ENCODE data around the gene TMED7. TPM values are rescaled to one million over a fixed set of nuclear protein-coding genes. Genes with fewer than 3 reads are reported as not detected.

The TMED7 gene
- total and polyA plus RNA-seq, 2 of the 13 experiments (the other 11 are each of a cell fraction or from before 2014, with no cell fraction given): 58.0 to 113 TPM

DNA sequence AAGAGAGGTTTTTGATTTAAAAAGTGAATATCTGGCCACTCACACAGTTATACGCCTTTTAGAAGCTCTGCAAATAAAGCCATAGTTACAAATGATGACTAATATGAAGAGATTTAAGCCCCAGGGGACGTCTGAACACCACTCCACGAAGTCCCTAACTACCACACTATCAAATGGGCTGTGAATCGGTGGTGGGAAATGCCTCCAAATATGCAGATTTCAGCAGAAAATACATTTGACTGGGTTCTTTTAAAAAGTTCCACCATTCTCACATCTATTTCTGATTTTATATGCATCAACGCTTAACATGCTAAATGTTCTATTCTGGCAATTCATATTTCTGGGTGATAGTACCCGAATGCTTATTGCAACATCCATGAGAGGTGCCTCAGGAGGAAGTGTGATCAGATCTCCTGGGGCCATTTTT lies 46.1 kb downstream of the TMED7 start:
- H3K27me3 ChIP-seq (ENCODE audit: control insufficient read depth in 1 of 2, insufficient read depth in 2 of 2, low read length in 2 of 2): peaks cover 0 to 3% of the 10 kb centered on the region in 2 experiments; a peak in 2 of 5 replicates
- in situ Hi-C loops (cut with HindIII; ENCODE audit: extremely low pct_ligation_motif_present, low pct_unique_long_range_greater_than_20kb) (no loop called here), intact Hi-C loops (cut with micrococcal nuclease; ENCODE audit: unreplicated experiment) (no loop called here)
- H3K36me3 ChIP-seq (replicated peaks in 1 of 2; ENCODE audit: control insufficient read depth in 1 of 2, insufficient read depth in 2 of 2, low read length in 2 of 2): no peaks in the 10 kb centered on the region
- H3K9me3 ChIP-seq (ENCODE audit: low read length): no peaks in the 10 kb centered on the region
- no TSS peak for BruUV-seq (replicated peaks)
- POLR2A ChIA-PET: no interaction called here
- H4K20me1 ChIP-seq (ENCODE audit: insufficient read depth, low read length): no peaks in the 10 kb centered on the region
- TF ChIP-seq KMT2B (CRISPR knock-in tag; IDR thresholded peaks at IDR 0.05) (no peak), KDM1A (CRISPR knock-in tag; IDR thresholded peaks at IDR 0.05) (no peak), ZMAT5 (CRISPR knock-in tag; IDR thresholded peaks at IDR 0.05; ENCODE audit: borderline replicate concordance, low read depth) (no peak)
- TF ChIP-seq, protein P1, sequence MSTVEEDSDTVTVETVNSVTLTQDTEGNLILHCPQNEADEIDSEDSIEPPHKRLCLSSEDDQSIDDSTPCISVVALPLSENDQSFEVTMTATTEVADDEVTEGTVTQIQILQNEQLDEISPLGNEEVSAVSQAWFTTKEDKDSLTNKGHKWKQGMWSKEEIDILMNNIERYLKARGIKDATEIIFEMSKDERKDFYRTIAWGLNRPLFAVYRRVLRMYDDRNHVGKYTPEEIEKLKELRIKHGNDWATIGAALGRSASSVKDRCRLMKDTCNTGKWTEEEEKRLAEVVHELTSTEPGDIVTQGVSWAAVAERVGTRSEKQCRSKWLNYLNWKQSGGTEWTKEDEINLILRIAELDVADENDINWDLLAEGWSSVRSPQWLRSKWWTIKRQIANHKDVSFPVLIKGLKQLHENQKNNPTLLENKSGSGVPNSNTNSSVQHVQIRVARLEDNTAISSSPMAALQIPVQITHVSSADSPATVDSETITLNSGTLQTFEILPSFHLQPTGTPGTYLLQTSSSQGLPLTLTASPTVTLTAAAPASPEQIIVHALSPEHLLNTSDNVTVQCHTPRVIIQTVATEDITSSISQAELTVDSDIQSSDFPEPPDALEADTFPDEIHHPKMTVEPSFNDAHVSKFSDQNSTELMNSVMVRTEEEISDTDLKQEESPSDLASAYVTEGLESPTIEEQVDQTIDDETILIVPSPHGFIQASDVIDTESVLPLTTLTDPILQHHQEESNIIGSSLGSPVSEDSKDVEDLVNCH (CRISPR knock-in tag; IDR thresholded peaks at IDR 0.05): no peak
- H3K4me2 ChIP-seq (ENCODE audit: low read depth, low read length): no peak overlapping the region
- no peak for FAIRE-seq
- 29% methylated on average over 6 of the region's 6 CpGs for WGBS (ENCODE audit: low lambda C conversion rate)
- CTCF ChIA-PET (ENCODE audit: low intra/inter-chr PET ratio, low total read pairs): no interaction called here
- H3K27ac ChIP-seq (ENCODE audit: extremely low read length, insufficient read depth, low read length): no peak overlapping the region
- no peak for DNase-seq (ENCODE audit: low spot score)
- no peak for ATAC-seq
- no peaks in the 10 kb centered on the region for H3K4me1 ChIP-seq (ENCODE audit: insufficient read depth, low read length)
- no peak overlapping the region for H2AFZ ChIP-seq (ENCODE audit: low read length)
- H3K79me2 ChIP-seq (ENCODE audit: insufficient read depth, low read length): no peaks in the 10 kb centered on the region
- H3K4me3 ChIP-seq (replicated peaks in 1 of 3; ENCODE audit: insufficient read depth in 1 of 3, low read depth in 2 of 3, low read length in 3 of 3): no peak overlapping the region
- H3K9ac ChIP-seq (ENCODE audit: insufficient read depth, low read depth, low read length): no peak overlapping the region

DNA sequence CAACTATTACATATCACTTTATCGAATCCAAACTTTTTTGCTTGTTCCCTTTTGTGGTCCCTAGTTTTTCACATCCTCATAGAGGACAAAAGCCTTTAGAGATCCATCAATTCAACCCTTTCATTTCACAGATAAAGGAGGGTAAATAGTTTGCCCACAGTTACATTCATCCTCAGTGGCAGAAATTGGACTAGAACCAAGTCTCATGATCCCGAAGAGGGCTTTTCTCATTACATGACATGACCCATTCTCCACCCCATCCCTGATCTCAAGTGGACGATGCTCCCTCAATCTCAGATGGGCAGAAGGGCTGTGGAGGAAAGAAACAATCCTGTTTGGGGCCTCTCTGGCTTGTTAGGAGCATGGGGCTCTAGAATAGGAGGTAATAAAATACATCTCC lies 46.6 kb downstream of the TMED7 start:
- intact Hi-C loops (cut with micrococcal nuclease; ENCODE audit: unreplicated experiment): no loop called here
- H2AFZ ChIP-seq (ENCODE audit: low read length): no peak overlapping the region
- CTCF ChIA-PET (ENCODE audit: low intra/inter-chr PET ratio, low total read pairs): no interaction called here
- in situ Hi-C loops (cut with HindIII; ENCODE audit: extremely low pct_ligation_motif_present, low pct_unique_long_range_greater_than_20kb): no loop called here
- H3K27ac ChIP-seq (ENCODE audit: extremely low read length, insufficient read depth, low read length): no peak overlapping the region
- FAIRE-seq (no peak), DNase-seq (ENCODE audit: low spot score) (no peak), ATAC-seq (no peak)
- WGBS (ENCODE audit: low lambda C conversion rate): under 1% methylated on average over 3 of the region's 3 CpGs
- no peaks in the 10 kb centered on the region for H3K36me3 ChIP-seq (replicated peaks in 1 of 2; ENCODE audit: control insufficient read depth in 1 of 2, insufficient read depth in 2 of 2, low read length in 2 of 2)
- peaks cover 0 to 3% of the 10 kb centered on the region in 2 experiments; a peak in 2 of 5 replicates for H3K27me3 ChIP-seq (ENCODE audit: control insufficient read depth in 1 of 2, insufficient read depth in 2 of 2, low read length in 2 of 2)
- H4K20me1 ChIP-seq (ENCODE audit: insufficient read depth, low read length): no peaks in the 10 kb centered on the region
- no peaks in the 10 kb centered on the region for H3K4me1 ChIP-seq (ENCODE audit: insufficient read depth, low read length)
- no peak overlapping the region for H3K9ac ChIP-seq (ENCODE audit: insufficient read depth, low read depth, low read length)
- no peak overlapping the region for H3K4me3 ChIP-seq (replicated peaks in 1 of 3; ENCODE audit: insufficient read depth in 1 of 3, low read depth in 2 of 3, low read length in 3 of 3)
- H3K4me2 ChIP-seq (ENCODE audit: low read depth, low read length): no peak overlapping the region
- BruUV-seq (replicated peaks): no TSS peak
- no peaks in the 10 kb centered on the region for H3K79me2 ChIP-seq (ENCODE audit: insufficient read depth, low read length)
- POLR2A ChIA-PET: no interaction called here
- H3K9me3 ChIP-seq (ENCODE audit: low read length): no peaks in the 10 kb centered on the region
- no peak for TF ChIP-seq RAD21 (CRISPR knock-in tag; IDR thresholded peaks at IDR 0.05)
- TF ChIP-seq SP2 (CRISPR knock-in tag; IDR thresholded peaks at IDR 0.05): no peak
- TF ChIP-seq ZNF652 (CRISPR knock-in tag; IDR thresholded peaks at IDR 0.05; ENCODE audit: borderline replicate concordance, low read depth): no peak
- TF ChIP-seq ZNF674 (CRISPR knock-in tag; IDR thresholded peaks at IDR 0.05; ENCODE audit: low read depth): no peak
- TF ChIP-seq CENPBD1 (CRISPR knock-in tag; IDR thresholded peaks at IDR 0.05; ENCODE audit: borderline replicate concordance, low read depth): no peak
- TF ChIP-seq ZNF557 (CRISPR knock-in tag; IDR thresholded peaks at IDR 0.05): no peak
- no peak for TF ChIP-seq ZNF468 (CRISPR knock-in tag; IDR thresholded peaks at IDR 0.05)
- TF ChIP-seq ZFX (CRISPR knock-in tag; IDR thresholded peaks at IDR 0.05; ENCODE audit: low read depth): no peak
- TF ChIP-seq ZNF549 (CRISPR knock-in tag; IDR thresholded peaks at IDR 0.05): no peak
- no peak for TF ChIP-seq YEATS4 (CRISPR knock-in tag; IDR thresholded peaks at IDR 0.05; ENCODE audit: borderline replicate concordance)
- no peak for TF ChIP-seq BHLHE40 (IDR thresholded peaks at IDR 0.05; ENCODE audit: low read length)
- TF ChIP-seq, protein P2, sequence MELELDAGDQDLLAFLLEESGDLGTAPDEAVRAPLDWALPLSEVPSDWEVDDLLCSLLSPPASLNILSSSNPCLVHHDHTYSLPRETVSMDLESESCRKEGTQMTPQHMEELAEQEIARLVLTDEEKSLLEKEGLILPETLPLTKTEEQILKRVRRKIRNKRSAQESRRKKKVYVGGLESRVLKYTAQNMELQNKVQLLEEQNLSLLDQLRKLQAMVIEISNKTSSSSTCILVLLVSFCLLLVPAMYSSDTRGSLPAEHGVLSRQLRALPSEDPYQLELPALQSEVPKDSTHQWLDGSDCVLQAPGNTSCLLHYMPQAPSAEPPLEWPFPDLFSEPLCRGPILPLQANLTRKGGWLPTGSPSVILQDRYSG (CRISPR knock-in tag; IDR thresholded peaks at IDR 0.05): no peak
- no peak for TF ChIP-seq GATAD2A (CRISPR knock-in tag; IDR thresholded peaks at IDR 0.05)

Measured in HepG2 (cell line).